CD1c-positive myeloid dendritic cell (primary cell): ENCODE data around the gene EVPLL.
"Not testable (repeated sequence)": the region's sequence is repeated elsewhere in the genome, so short reads cannot be mapped to it uniquely, and the experiment has no call there.

Source experiments
- DNase-seq: peaks from one replicate; pipeline ENCODE4 v3.0.0-alpha.2; 2016; ENCODE audit errors: extremely low spot score

EVPLL gene

DNA sequence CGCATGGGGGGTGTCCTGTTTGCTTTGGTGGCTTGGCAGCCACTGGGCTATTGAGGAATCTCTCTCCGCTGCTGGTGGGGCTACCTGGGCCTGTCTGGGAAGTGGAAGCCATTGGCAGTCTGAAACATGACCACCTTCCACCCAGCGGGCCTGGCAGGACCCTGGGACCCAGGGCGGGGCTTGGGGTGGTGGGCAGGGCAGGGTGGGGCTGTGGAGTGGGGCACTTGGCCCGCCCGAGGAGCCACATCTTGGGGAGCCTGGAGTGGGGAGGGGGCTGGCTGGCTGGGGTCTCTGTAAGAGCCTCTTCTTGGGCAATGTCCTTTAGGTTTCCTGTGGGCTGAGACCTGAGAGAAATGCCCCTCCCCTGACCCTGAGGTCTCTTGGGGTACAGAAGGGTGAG is 48.0 kb downstream of the EVPLL start:
- not testable (repeated sequence) for DNase-seq

DNA sequence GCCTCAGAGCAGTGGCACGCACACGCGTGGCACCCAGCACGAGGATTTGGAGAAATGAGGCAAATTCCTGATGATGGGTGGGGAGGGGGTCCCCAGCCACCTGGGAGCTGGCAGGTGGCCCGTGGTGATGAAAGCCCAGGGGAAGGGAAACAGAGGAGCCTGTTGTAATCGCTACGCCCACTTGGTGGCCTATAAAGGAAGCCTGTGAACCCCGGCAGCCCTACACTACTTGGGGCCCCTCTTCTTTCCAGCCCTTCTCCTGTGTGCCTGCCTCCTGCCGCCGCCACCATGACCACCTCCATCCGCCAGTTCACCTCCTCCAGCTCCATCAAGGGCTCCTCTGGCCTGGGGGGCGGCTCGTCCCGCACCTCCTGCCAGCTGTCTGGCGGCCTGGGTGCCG is 49.1 kb downstream of the EVPLL start:
- DNase-seq, result not testable (repeated sequence)

DNA sequence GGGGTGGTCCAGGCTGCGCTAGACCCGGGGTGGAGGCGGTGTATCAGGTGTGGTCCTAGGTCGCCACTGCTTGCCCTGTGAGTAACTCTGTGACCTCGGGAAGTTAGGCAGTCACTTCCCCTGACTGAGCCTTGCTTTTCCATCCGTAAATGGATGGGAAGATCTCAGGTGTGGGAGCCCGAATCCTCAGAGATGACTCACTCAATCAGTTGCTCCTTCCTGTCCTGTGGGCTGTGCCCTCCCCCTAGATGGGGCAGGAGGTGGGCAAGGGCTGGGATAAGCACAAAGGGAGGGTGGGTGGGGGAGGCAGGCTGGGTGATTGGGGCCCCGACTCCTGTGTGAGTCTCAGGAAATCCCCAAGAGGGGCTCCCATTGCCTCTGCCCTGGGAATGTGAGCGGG is 54.6 kb downstream of the EVPLL start:
- DNase-seq, result not testable (repeated sequence)
